ENCODE data around the gene YWHAG. TPM values are rescaled to one million over a fixed set of nuclear protein-coding genes. Genes with fewer than 3 reads are reported as not detected.

Gene YWHAG
- polyA plus RNA-seq, 3 donors, result 6.9 to 12.2 (median 9.3) TPM

DNA sequence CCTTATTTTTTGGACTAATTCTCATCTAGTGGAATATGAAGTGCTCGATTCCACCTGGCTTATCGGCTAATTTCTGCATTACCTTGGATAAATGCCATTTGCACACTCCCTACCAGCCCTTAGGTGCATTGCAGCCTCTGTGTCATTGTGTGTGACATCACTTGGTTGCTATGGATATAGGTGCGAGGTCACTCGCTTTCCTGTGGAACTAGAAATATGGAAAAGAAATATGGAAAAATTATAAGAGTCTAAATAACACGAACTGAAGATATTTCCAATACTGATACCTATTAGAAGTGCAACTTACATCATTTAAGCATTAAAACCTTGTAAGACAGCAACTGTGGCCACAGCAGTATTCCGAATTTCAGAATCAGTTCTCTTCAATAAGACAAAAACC is 2.0 kb downstream of the YWHAG start:
- peak overlapping the region; percentile 87 for H3K4me2 ChIP-seq (replicated peaks; ENCODE audit: extremely low read depth, low read length, poor library complexity, severe bottlenecking)
- TF ChIP-seq, protein P1, sequence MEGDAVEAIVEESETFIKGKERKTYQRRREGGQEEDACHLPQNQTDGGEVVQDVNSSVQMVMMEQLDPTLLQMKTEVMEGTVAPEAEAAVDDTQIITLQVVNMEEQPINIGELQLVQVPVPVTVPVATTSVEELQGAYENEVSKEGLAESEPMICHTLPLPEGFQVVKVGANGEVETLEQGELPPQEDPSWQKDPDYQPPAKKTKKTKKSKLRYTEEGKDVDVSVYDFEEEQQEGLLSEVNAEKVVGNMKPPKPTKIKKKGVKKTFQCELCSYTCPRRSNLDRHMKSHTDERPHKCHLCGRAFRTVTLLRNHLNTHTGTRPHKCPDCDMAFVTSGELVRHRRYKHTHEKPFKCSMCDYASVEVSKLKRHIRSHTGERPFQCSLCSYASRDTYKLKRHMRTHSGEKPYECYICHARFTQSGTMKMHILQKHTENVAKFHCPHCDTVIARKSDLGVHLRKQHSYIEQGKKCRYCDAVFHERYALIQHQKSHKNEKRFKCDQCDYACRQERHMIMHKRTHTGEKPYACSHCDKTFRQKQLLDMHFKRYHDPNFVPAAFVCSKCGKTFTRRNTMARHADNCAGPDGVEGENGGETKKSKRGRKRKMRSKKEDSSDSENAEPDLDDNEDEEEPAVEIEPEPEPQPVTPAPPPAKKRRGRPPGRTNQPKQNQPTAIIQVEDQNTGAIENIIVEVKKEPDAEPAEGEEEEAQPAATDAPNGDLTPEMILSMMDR (IDR thresholded peaks at IDR 0.05), result no peak
- H4K20me1 ChIP-seq (ENCODE audit: insufficient read depth, low read length), result peaks cover 68% of the 10 kb centered on the region
- no peak overlapping the region for H3K9ac ChIP-seq (ENCODE audit: insufficient read depth, low read length, poor library complexity, severe bottlenecking)
- Mint-ChIP-seq H3K27me3 (ENCODE audit: low read depth in 3 of 3) (peaks cover 0 to 5% (median 3%) of the 10 kb centered on the region in 3 donors), H3K4me3 (peak overlapping the region in 1 of 2 donors; percentile 98), H3K9me3 (no peaks in the 10 kb centered on the region), H3K36me3 (peaks cover 12 to 27% of the 10 kb centered on the region in 2 donors), H3K27ac (peak overlapping the region in 2 of 7 donors; percentile 27 to 94), H3K4me1 (peaks cover 51% of the 10 kb centered on the region)
- H3K27me3 ChIP-seq (ENCODE audit: control insufficient read depth in 2 of 2, insufficient read depth in 2 of 2, low read length in 2 of 2), result no peaks in the 10 kb centered on the region
- H3K27ac ChIP-seq (ENCODE audit: low read depth in 1 of 2, low read length in 2 of 2), result peak overlapping the region in 1 of 2 donors; percentile 100
- H3K4me1 ChIP-seq (ENCODE audit: control insufficient read depth in 1 of 2, insufficient read depth in 2 of 2, low read length in 2 of 2), result peaks cover 42 to 57% of the 10 kb centered on the region in 2 donors
- H3K4me3 ChIP-seq (replicated peaks in 1 of 3; ENCODE audit: low read depth in 2 of 3, low read length in 3 of 3), result peak overlapping the region in 1 of 3 experiments; percentile 84
- peak in 1 of 3 donors; percentile 20 for DNase-seq
- no peak overlapping the region for H2AFZ ChIP-seq (ENCODE audit: insufficient read depth, low read depth, low read length, poor library complexity, severe bottlenecking)
- intact Hi-C loops (cut with micrococcal nuclease), result loop anchor here (5.0 kb wide), 2 partner anchors 35 to 40 kb away; no protein-coding TSS in a partner anchor
- peaks cover 8 to 15% of the 10 kb centered on the region in 2 donors for H3K36me3 ChIP-seq (replicated peaks in 1 of 2; ENCODE audit: control insufficient read depth in 1 of 2, insufficient read depth in 2 of 2, low read length in 2 of 2)
- no peaks in the 10 kb centered on the region for H3K9me3 ChIP-seq (replicated peaks in 1 of 2; ENCODE audit: control insufficient read depth in 1 of 2, insufficient read depth in 1 of 2, low read length in 2 of 2)
- H3K79me2 ChIP-seq (ENCODE audit: insufficient read depth, low read length), result peaks cover 69% of the 10 kb centered on the region
- no CpG with 5 or more reads among the region's 6 CpGs for WGBS (ENCODE audit: insufficient coverage)

DNA sequence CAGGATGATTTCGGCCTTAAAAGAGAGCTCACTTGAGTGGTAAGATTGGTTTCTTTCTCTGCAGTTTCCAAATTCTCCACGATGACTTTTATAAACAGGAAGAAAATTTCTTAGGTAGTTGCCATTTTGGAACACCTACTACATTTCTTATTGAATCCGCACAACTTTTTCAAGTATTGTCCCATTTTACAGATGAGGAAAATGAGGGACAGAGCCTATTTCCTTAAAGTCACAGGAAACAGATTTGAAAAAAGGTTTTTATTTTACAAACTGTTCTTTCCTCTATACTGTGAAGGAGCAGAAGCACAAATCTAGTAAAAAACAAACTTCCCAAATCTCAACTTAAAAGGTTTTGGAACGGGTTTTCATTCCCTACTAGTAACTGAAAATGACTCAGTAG is 2.7 kb downstream of the YWHAG start:
- TF ChIP-seq, protein P1 (IDR thresholded peaks at IDR 0.05), result no peak
- peaks cover 8 to 15% of the 10 kb centered on the region in 2 donors for H3K36me3 ChIP-seq (replicated peaks in 1 of 2; ENCODE audit: control insufficient read depth in 1 of 2, insufficient read depth in 2 of 2, low read length in 2 of 2)
- intact Hi-C loops (cut with micrococcal nuclease), result loop anchor here (5.0 kb wide), 2 partner anchors 36 to 41 kb away; no protein-coding TSS in a partner anchor
- H4K20me1 ChIP-seq (ENCODE audit: insufficient read depth, low read length), result peaks cover 75% of the 10 kb centered on the region
- peaks cover 0 to 5% (median 0%) of the 10 kb centered on the region in 3 donors for H3K27me3 Mint-ChIP-seq (ENCODE audit: low read depth in 3 of 3)
- H3K9ac ChIP-seq (ENCODE audit: insufficient read depth, low read length, poor library complexity, severe bottlenecking), result no peak overlapping the region
- no CpG with 5 or more reads among the region's 4 CpGs for WGBS (ENCODE audit: insufficient coverage)
- no peaks in the 10 kb centered on the region for H3K9me3 ChIP-seq (replicated peaks in 1 of 2; ENCODE audit: control insufficient read depth in 1 of 2, insufficient read depth in 1 of 2, low read length in 2 of 2)
- no peak overlapping the region for H3K4me3 ChIP-seq (replicated peaks in 1 of 3; ENCODE audit: low read depth in 2 of 3, low read length in 3 of 3)
- DNase-seq, result no peak
- H3K79me2 ChIP-seq (ENCODE audit: insufficient read depth, low read length), result peaks cover 76% of the 10 kb centered on the region
- peak overlapping the region in 2 of 7 donors; percentile 39 to 69 for H3K27ac Mint-ChIP-seq
- no peak overlapping the region for H3K4me3 Mint-ChIP-seq
- no peaks in the 10 kb centered on the region for H3K9me3 Mint-ChIP-seq
- H3K36me3 Mint-ChIP-seq, result peaks cover 12 to 33% of the 10 kb centered on the region in 2 donors
- H3K4me1 Mint-ChIP-seq, result peaks cover 52% of the 10 kb centered on the region
- peak overlapping the region; percentile 87 for H3K4me2 ChIP-seq (replicated peaks; ENCODE audit: extremely low read depth, low read length, poor library complexity, severe bottlenecking)
- no peaks in the 10 kb centered on the region for H3K27me3 ChIP-seq (ENCODE audit: control insufficient read depth in 2 of 2, insufficient read depth in 2 of 2, low read length in 2 of 2)
- no peak overlapping the region for H2AFZ ChIP-seq (ENCODE audit: insufficient read depth, low read depth, low read length, poor library complexity, severe bottlenecking)
- H3K27ac ChIP-seq (ENCODE audit: low read depth in 1 of 2, low read length in 2 of 2), result peak overlapping the region in 1 of 2 donors; percentile 46
- H3K4me1 ChIP-seq (ENCODE audit: control insufficient read depth in 1 of 2, insufficient read depth in 2 of 2, low read length in 2 of 2), result peaks cover 42 to 51% of the 10 kb centered on the region in 2 donors

Data from CD14-positive monocyte (primary cell).